Gastrocnemius medialis (tissue), 4 donors: ENCODE data around the gene AMDHD1. TPM values are rescaled to one million over a fixed set of nuclear protein-coding genes. Genes with fewer than 3 reads are reported as not detected.

Experiments
- ATAC-seq, 2 donors: fragments of 150-250 bp; one replicate each; pipeline ENCODE4 v1.9.1; 2016
- DNase-seq, 2 donors: peaks; one replicate each; pipeline ENCODE4 v3.0.0-alpha.2; 2019
- H3K27ac ChIP-seq, 4 donors: fragments of 200-600 bp; sonication (generic); 1 replicate in 1 of 4; 2 replicates in 3 of 4; pipeline ENCODE4 v1.5.1; 2016 to 2018; ENCODE audit warnings: mild to moderate bottlenecking in 2 of 4, moderate library complexity in 1 of 4
- H3K27me3 ChIP-seq, 3 donors: fragments of 200-600 bp; sonication (generic) in 2 of 3; 1 replicate in 1 of 3; 2 replicates in 2 of 3; pipeline versions ENCODE4 v1.5.1 to v1.6.0; 2016 to 2019; ENCODE audit warnings: mild to moderate bottlenecking in 1 of 3, moderate library complexity in 1 of 3
- H3K36me3 ChIP-seq, 2 donors: fragments of 200-600 bp; sonication (generic) in 1 of 2; one replicate each; pipeline ENCODE4 v1.5.1; 2017 to 2018
- H3K4me1 ChIP-seq, 2 donors: fragments of 200-600 bp; sonication (generic) in 1 of 2; one replicate each; pipeline ENCODE4 v1.5.1; 2016 to 2017; ENCODE audit warnings: mild to moderate bottlenecking in 2 of 2
- H3K4me3 ChIP-seq, 4 donors: fragments of 200-600 bp; sonication (generic) in 3 of 4; 1 replicate in 1 of 4; 2 replicates in 3 of 4; pipeline ENCODE4 v1.5.1; 2016 to 2019; ENCODE audit warnings: mild to moderate bottlenecking in 2 of 4
- H3K9me3 ChIP-seq, 3 donors: fragments of 200-600 bp; sonication (generic) in 2 of 3; 1 replicate in 1 of 3; 2 replicates in 2 of 3; pipeline ENCODE4 v1.5.1; 2016 to 2019
- CTCF ChIP-seq, 5 experiments: fragments of 450-650 bp in 3 of 5; fragments of 200-600 bp in 2 of 5; sonication (generic) in 2 of 5; IDR thresholded peaks in 4 of 5; conservative IDR thresholded peaks in 1 of 5; 1 replicate in 4 of 5; 2 replicates in 1 of 5; pipeline ENCODE4 v1.5.1; 2016 to 2019; ENCODE audit warnings: antibody characterized with exemption in 5 of 5, mild to moderate bottlenecking in 3 of 5, moderate library complexity in 3 of 5
- POLR2A ChIP-seq, 2 donors: fragments of 450-650 bp; IDR thresholded peaks; one replicate each; pipeline ENCODE4 v1.6.1; 2017; ENCODE audit warnings: antibody characterized with exemption in 2 of 2, mild to moderate bottlenecking in 2 of 2, moderate library complexity in 2 of 2
- in situ Hi-C, 4 donors: fragments of 200-750 bp; cut with MboI; loops; one replicate each; pipeline versions ENCODE4 v1.15.0 to v1.8.0; 2017; ENCODE audit warnings: low sequenced_read_pairs in 4 of 4
- intact Hi-C: fragments of 100-400 bp; cut with DNase I; formaldehyde crosslinking; loops from one replicate; pipeline ENCODE4 v1.15.1; 2023; ENCODE audit warnings: low total_unique reads
- total RNA-seq, 4 donors: library from RNA; depleted of rRNA; stranded (reverse); fragments of >200 nt; gene quantifications; one replicate each; pipeline versions ENCODE4 v1.1.0 to v1.2.3, GENCODE V29; 2016

Gene AMDHD1
- 1 to 10 TPM in 2 of 4 donors, not detected in 2; 1.1 to 3.5 TPM for total RNA-seq

GRCh38 chr12:95943330-95943842, at the start of gene AMDHD1:
TSS of gene AMDHD1 (plus strand) at chr12:95943331. CDS start at chr12:95943399, 68 bp downstream.
- TF ChIP-seq POLR2A (IDR thresholded peaks at IDR 0.05): no peak
- peak in 4 of 5 experiments; percentile 13 to 42 (median 26) for TF ChIP-seq CTCF (IDR thresholded peaks at IDR 0.05 in 4 of 5, conservative IDR thresholded peaks at IDR 0.05 in 1 of 5)
- in situ Hi-C loops (no loop called here), intact Hi-C loops (loop anchor here (2.0 kb wide), 1 partner anchor 85 kb away; the partner anchor contains the start of gene SNRPF)
- Histone ChIP-seq H3K4me3 (peak within 1 kb of the TSS; percentile 68 to 90 (median 74)), H3K4me1 (peaks cover 4 to 9% of the 10 kb centered on the region in 2 donors), H3K9me3 (no peaks in the 10 kb centered on the region), H3K27ac (peak within 1 kb of the TSS; percentile 79 to 88 (median 83)), H3K36me3 (no peaks in the 10 kb centered on the region), H3K27me3 (no peaks in the 10 kb centered on the region)
- ATAC-seq: peak; percentile 62 to 76
- DNase-seq: peak in 1 of 2 donors; percentile 29

- Histone ChIP-seq H3K27ac (no peak overlapping the region), H3K4me1 (no peaks in the 10 kb centered on the region), H3K27me3 (no peaks in the 10 kb centered on the region), H3K9me3 (no peaks in the 10 kb centered on the region), H3K36me3 (no peaks in the 10 kb centered on the region), H3K4me3 (no peak overlapping the region)
- TF ChIP-seq POLR2A (IDR thresholded peaks at IDR 0.05) (no peak), CTCF (IDR thresholded peaks at IDR 0.05 in 4 of 5, conservative IDR thresholded peaks at IDR 0.05 in 1 of 5) (no peak)
- ATAC-seq (no peak), DNase-seq (no peak)
- intact Hi-C loops: no loop called here
- in situ Hi-C loops: no loop called here
Observed at GRCh38 chr12:95896846-95897245, 46.3 kb upstream of the AMDHD1 start.

GRCh38 chr12:95898081-95898480, 45.0 kb upstream of the AMDHD1 start:
- TF ChIP-seq CTCF (IDR thresholded peaks at IDR 0.05 in 4 of 5, conservative IDR thresholded peaks at IDR 0.05 in 1 of 5) (no peak), POLR2A (IDR thresholded peaks at IDR 0.05) (no peak)
- Histone ChIP-seq H3K9me3 (no peaks in the 10 kb centered on the region), H3K27me3 (no peaks in the 10 kb centered on the region), H3K4me3 (no peak overlapping the region), H3K4me1 (no peaks in the 10 kb centered on the region), H3K27ac (no peak overlapping the region), H3K36me3 (no peaks in the 10 kb centered on the region)
- in situ Hi-C loops (no loop called here), intact Hi-C loops (no loop called here)
- ATAC-seq: no peak
- DNase-seq: no peak

GRCh38 chr12:95908573-95908972, 34.6 kb upstream of the AMDHD1 start:
- no peaks in the 10 kb centered on the region for H3K36me3 ChIP-seq
- no peak overlapping the region for H3K4me3 ChIP-seq
- in situ Hi-C loops: no loop called here
- no peaks in the 10 kb centered on the region for H3K9me3 ChIP-seq
- DNase-seq (no peak), ATAC-seq (no peak)
- no peaks in the 10 kb centered on the region for H3K27me3 ChIP-seq
- intact Hi-C loops: no loop called here
- no peak overlapping the region for H3K27ac ChIP-seq
- TF ChIP-seq POLR2A (IDR thresholded peaks at IDR 0.05): no peak
- TF ChIP-seq CTCF (IDR thresholded peaks at IDR 0.05 in 4 of 5, conservative IDR thresholded peaks at IDR 0.05 in 1 of 5): no peak
- no peaks in the 10 kb centered on the region for H3K4me1 ChIP-seq

- Histone ChIP-seq H3K4me1 (no peaks in the 10 kb centered on the region), H3K27me3 (no peaks in the 10 kb centered on the region), H3K27ac (no peak overlapping the region), H3K4me3 (no peak overlapping the region), H3K9me3 (no peaks in the 10 kb centered on the region), H3K36me3 (no peaks in the 10 kb centered on the region)
- in situ Hi-C loops: loop anchor here in 2 of 4 donors (10.0 kb wide), 1 partner anchor 85 kb away; the partner anchor contains the start of gene HAL (in 2 of the 2)
- ATAC-seq (no peak), DNase-seq (no peak)
- no peak for TF ChIP-seq POLR2A (IDR thresholded peaks at IDR 0.05)
- TF ChIP-seq CTCF (IDR thresholded peaks at IDR 0.05 in 4 of 5, conservative IDR thresholded peaks at IDR 0.05 in 1 of 5): no peak
- intact Hi-C loops: no loop called here
Observed at GRCh38 chr12:95909871-95910270, 33.3 kb upstream of the AMDHD1 start.
